ENCODE data around the gene CRACDL. TPM values are rescaled to one million over a fixed set of nuclear protein-coding genes. Genes with fewer than 3 reads are reported as not detected.

The CRACDL gene
- total RNA-seq, 1 donor from 2014 or later: 3.0 TPM

- no peak for TF ChIP-seq CTCF (IDR thresholded peaks at IDR 0.05; ENCODE audit: borderline replicate concordance)
- intact Hi-C loops (cut with micrococcal nuclease): no loop called here
- no peak for DNase-seq
- H3K27me3 ChIP-seq (ENCODE audit: low read depth): peaks cover 51% of the 10 kb centered on the region
- H3K4me3 ChIP-seq: no peak overlapping the region
- no peaks in the 10 kb centered on the region for H3K36me3 ChIP-seq
- peaks cover 17% of the 10 kb centered on the region for H3K4me1 ChIP-seq
- no peaks in the 10 kb centered on the region for H3K9me3 ChIP-seq (replicated peaks)
- H3K27ac ChIP-seq (replicated peaks): no peak overlapping the region
Measured at GRCh38 chr2:98940102-98940501, 4.1 kb upstream of the CRACDL start.

- no peak overlapping the region for H3K4me3 ChIP-seq
- H3K27ac ChIP-seq (replicated peaks): no peak overlapping the region
- H3K36me3 ChIP-seq: no peaks in the 10 kb centered on the region
- intact Hi-C loops (cut with micrococcal nuclease): no loop called here
- H3K9me3 ChIP-seq (replicated peaks): no peaks in the 10 kb centered on the region
- H3K27me3 ChIP-seq (ENCODE audit: low read depth): peaks cover 73% of the 10 kb centered on the region
- H3K4me1 ChIP-seq: peaks cover 18% of the 10 kb centered on the region
- DNase-seq: no peak
- no peak for TF ChIP-seq CTCF (IDR thresholded peaks at IDR 0.05; ENCODE audit: borderline replicate concordance)
Measured at GRCh38 chr2:98937906-98938305, 1.9 kb upstream of the CRACDL start.

- no peak for TF ChIP-seq CTCF (IDR thresholded peaks at IDR 0.05; ENCODE audit: borderline replicate concordance)
- intact Hi-C loops (cut with micrococcal nuclease): no loop called here
- no peak for DNase-seq
- Histone ChIP-seq H3K9me3 (replicated peaks) (no peaks in the 10 kb centered on the region), H3K27me3 (ENCODE audit: low read depth) (peaks cover 79% of the 10 kb centered on the region), H3K4me3 (peak overlapping the region; percentile 63), H3K27ac (replicated peaks) (no peak overlapping the region), H3K4me1 (peaks cover 18% of the 10 kb centered on the region), H3K36me3 (no peaks in the 10 kb centered on the region)
Measured at GRCh38 chr2:98936353-98937351, 627 bp upstream of the CRACDL start.

GRCh38 chr2:98935111-98935770, 784 bp downstream of the CRACDL start:
- no peak for TF ChIP-seq CTCF (IDR thresholded peaks at IDR 0.05; ENCODE audit: borderline replicate concordance)
- H3K4me1 ChIP-seq: peaks cover 18% of the 10 kb centered on the region
- no peaks in the 10 kb centered on the region for H3K36me3 ChIP-seq
- H3K27me3 ChIP-seq (ENCODE audit: low read depth): peaks cover 74% of the 10 kb centered on the region
- H3K9me3 ChIP-seq (replicated peaks): no peaks in the 10 kb centered on the region
- intact Hi-C loops (cut with micrococcal nuclease): no loop called here
- no peak overlapping the region for H3K27ac ChIP-seq (replicated peaks)
- no peak for DNase-seq
- H3K4me3 ChIP-seq: peak overlapping the region; percentile 63

GRCh38 chr2:98932778-98933343, 3.2 kb downstream of the CRACDL start:
- no peak for TF ChIP-seq CTCF (IDR thresholded peaks at IDR 0.05; ENCODE audit: borderline replicate concordance)
- no peak for DNase-seq
- H3K36me3 ChIP-seq: no peaks in the 10 kb centered on the region
- intact Hi-C loops (cut with micrococcal nuclease): no loop called here
- no peak overlapping the region for H3K4me3 ChIP-seq
- no peaks in the 10 kb centered on the region for H3K9me3 ChIP-seq (replicated peaks)
- peaks cover 75% of the 10 kb centered on the region for H3K27me3 ChIP-seq (ENCODE audit: low read depth)
- H3K27ac ChIP-seq (replicated peaks): no peak overlapping the region
- H3K4me1 ChIP-seq: peaks cover 18% of the 10 kb centered on the region
